Posterior vena cava (tissue), 2 donors: ENCODE data around the gene NXF2. TPM values are rescaled to one million over a fixed set of nuclear protein-coding genes. Genes with fewer than 3 reads are reported as not detected.
"Not testable (repeated sequence)": the region's sequence is repeated elsewhere in the genome, so short reads cannot be mapped to it uniquely, and the experiment has no call there.

Experiments used
- DNase-seq: peaks from one replicate; pipeline ENCODE4 v3.0.0-alpha.2; 2020; ENCODE audit warnings: low spot score
- intact Hi-C, 2 donors: fragments of 100-400 bp; cut with DNase I; formaldehyde crosslinking; loops; one replicate each; pipeline versions ENCODE4 v1.14.1 to v1.14.2; 2022 to 2023
- long read RNA-seq, 2 donors: library from polyadenylated mRNA; unstranded; transcript quantifications; one replicate each; pipeline ENCODE4 v2.0.0, GENCODE V29; 2020 to 2021
- total RNA-seq, 2 donors: library from RNA; stranded (reverse); fragmentation: NEBNext Ultra II Directional; extraction: Animal tissue kit (Norgen Biotek cat#: 25700); gene quantifications; one replicate each; pipeline ENCODE4 v1.2.1, GENCODE V29; 2021
- donor health status: DM: yes; HTN: yes; CAD: no.
- donor health status: DM: yes; HTN: yes; CAD: no.

NXF2 gene
- not detected for total RNA-seq
- long read RNA-seq, donor 1: 0 reads
- long read RNA-seq, donor 2: 0 reads

GRCh38 chrX:102246893-102247292 is at the start of gene NXF2:
Gene NXF2, plus strand, starts transcription at chrX:102247167. Its CDS starts 59,912 bp downstream, at chrX:102307079.
- intact Hi-C loops: not testable (repeated sequence)

GRCh38 chrX:102207940-102208339 is 39.0 kb upstream of the NXF2 start:
- intact Hi-C loops, DNase-seq: not testable (repeated sequence)

More at GRCh38 chrX:102246893-102247292, at the start of gene NXF2:
- not testable (repeated sequence) for DNase-seq

- DNase-seq, intact Hi-C loops: not testable (repeated sequence)
These were observed 32.0 kb upstream of the NXF2 start, which contains the start of gene TCP11X1 for GRCh38 chrX:102214986-102215385. Gene TCP11X1, plus strand, starts transcription at chrX:102215301.

GRCh38 chrX:102216497-102216896 is 30.5 kb upstream of the NXF2 start:
- DNase-seq, intact Hi-C loops: not testable (repeated sequence)

- peak; percentile 8 for DNase-seq
- intact Hi-C loops: not testable (repeated sequence)
These were observed 11.3 kb upstream of the NXF2 start for GRCh38 chrX:102235678-102236077.

GRCh38 chrX:102240265-102240664 is 6.7 kb upstream of the NXF2 start:
- intact Hi-C loops: not testable (repeated sequence)
- DNase-seq: peak; percentile 24

- intact Hi-C loops, DNase-seq: not testable (repeated sequence)
These were observed 25.3 kb downstream of the NXF2 start for GRCh38 chrX:102272231-102272630.

- peak; percentile 56 for DNase-seq
- intact Hi-C loops: no loop called here
These were observed 91.2 kb downstream of the NXF2 start for GRCh38 chrX:102338162-102338561.

GRCh38 chrX:102339312-102340298 is 92.6 kb downstream of the NXF2 start:
- peak; percentile 77 for DNase-seq
- intact Hi-C loops: no loop called here

GRCh38 chrX:102341867-102342266 is 94.9 kb downstream of the NXF2 start:
- no peak for DNase-seq
- intact Hi-C loops: no loop called here

GRCh38 chrX:102345916-102346315 is 98.9 kb downstream of the NXF2 start:
- DNase-seq: peak; percentile 75
- intact Hi-C loops: no loop called here

Other genes with a start within 250 kb of the NXF2 start
- 10 to 100 TPM in 1 of 2 donors, 1 to 10 TPM in 1; 8.7 to 10.1 TPM for gene TCEAL2, start 121.5 kb upstream of the NXF2 start, total RNA-seq
- gene TCEAL6, start 104.7 kb upstream of the NXF2 start, total RNA-seq: not detected
- 1 to 10 TPM; 3.0 TPM for gene BEX5, start 91.2 kb upstream of the NXF2 start, total RNA-seq
- not detected for gene TCP11X1, start 31.9 kb upstream of the NXF2 start, total RNA-seq
- not detected for gene NXF2B, start 192.8 kb downstream of the NXF2 start, total RNA-seq
- gene TCP11X2, start 224.6 kb downstream of the NXF2 start, total RNA-seq: not detected